SU-DHL-6 (cell line): ENCODE measurements around the gene SSR3.

Experiments used
- EZH2phosphoT487 ChIP-seq: fragments of 200-600 bp; sonication (generic), shearing (Covaris generic); conservative IDR thresholded peaks from 2 replicates; pipeline ENCODE4 v1.6.1; 2018; ENCODE audit warnings: mild to moderate bottlenecking, antibody characterized with exemption, low read length, moderate library complexity, mixed read lengths
- TF ChIP-seq, protein P1 (sequence below): fragments of 200-600 bp; sonication (generic); IDR thresholded peaks from one replicate; pipeline ENCODE4 v1.5.1; 2017; ENCODE audit warnings: antibody characterized with exemption, mild to moderate bottlenecking, low read length, moderate library complexity; ENCODE audit not compliant: insufficient read depth, poor library complexity, severe bottlenecking

DNA sequence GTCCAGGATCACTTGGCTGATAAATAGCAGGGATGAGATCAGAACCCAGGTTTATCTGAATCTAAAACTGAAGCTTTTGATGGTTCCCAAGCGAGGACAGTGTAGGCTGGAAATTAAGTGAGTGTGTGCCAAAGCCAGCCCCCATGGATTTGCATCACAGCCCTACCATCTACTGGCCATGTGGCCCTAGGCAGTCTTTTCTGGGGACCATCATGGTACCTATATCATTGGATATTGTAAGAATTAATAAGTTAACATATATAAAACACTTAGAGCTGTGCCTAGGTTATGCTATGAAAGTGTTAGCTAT lies 32.8 kb upstream of the SSR3 start:
- TF ChIP-seq, protein P1, sequence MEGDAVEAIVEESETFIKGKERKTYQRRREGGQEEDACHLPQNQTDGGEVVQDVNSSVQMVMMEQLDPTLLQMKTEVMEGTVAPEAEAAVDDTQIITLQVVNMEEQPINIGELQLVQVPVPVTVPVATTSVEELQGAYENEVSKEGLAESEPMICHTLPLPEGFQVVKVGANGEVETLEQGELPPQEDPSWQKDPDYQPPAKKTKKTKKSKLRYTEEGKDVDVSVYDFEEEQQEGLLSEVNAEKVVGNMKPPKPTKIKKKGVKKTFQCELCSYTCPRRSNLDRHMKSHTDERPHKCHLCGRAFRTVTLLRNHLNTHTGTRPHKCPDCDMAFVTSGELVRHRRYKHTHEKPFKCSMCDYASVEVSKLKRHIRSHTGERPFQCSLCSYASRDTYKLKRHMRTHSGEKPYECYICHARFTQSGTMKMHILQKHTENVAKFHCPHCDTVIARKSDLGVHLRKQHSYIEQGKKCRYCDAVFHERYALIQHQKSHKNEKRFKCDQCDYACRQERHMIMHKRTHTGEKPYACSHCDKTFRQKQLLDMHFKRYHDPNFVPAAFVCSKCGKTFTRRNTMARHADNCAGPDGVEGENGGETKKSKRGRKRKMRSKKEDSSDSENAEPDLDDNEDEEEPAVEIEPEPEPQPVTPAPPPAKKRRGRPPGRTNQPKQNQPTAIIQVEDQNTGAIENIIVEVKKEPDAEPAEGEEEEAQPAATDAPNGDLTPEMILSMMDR = no peak
- TF ChIP-seq EZH2phosphoT487 = no peak
